Frontal cortex (tissue), 4 donors: Measurements from ENCODE around the gene PIK3R6. TPM values are rescaled to one million over a fixed set of nuclear protein-coding genes. Genes with fewer than 3 reads are reported as not detected.

Source experiments
- DNase-seq, 2 donors: peaks; one replicate each; pipeline ENCODE4 v3.0.0; 2012; ENCODE audit warnings: low spot score in 2 of 2
- FAIRE-seq: peaks from 2 replicates; lab custom pipeline; 2012; peaks lifted over from hg19 to GRCh38; lab: Jason Lieb, UNC
- total RNA-seq: library from RNA; depleted of rRNA; stranded (reverse); fragments of >200 nt; gene quantifications from one replicate; pipeline ENCODE4 v1.2.3, GENCODE V29; 2014
- donor health status: control.
- donor health status: control.
- donor health status: control.

The PIK3R6 gene, protein sequence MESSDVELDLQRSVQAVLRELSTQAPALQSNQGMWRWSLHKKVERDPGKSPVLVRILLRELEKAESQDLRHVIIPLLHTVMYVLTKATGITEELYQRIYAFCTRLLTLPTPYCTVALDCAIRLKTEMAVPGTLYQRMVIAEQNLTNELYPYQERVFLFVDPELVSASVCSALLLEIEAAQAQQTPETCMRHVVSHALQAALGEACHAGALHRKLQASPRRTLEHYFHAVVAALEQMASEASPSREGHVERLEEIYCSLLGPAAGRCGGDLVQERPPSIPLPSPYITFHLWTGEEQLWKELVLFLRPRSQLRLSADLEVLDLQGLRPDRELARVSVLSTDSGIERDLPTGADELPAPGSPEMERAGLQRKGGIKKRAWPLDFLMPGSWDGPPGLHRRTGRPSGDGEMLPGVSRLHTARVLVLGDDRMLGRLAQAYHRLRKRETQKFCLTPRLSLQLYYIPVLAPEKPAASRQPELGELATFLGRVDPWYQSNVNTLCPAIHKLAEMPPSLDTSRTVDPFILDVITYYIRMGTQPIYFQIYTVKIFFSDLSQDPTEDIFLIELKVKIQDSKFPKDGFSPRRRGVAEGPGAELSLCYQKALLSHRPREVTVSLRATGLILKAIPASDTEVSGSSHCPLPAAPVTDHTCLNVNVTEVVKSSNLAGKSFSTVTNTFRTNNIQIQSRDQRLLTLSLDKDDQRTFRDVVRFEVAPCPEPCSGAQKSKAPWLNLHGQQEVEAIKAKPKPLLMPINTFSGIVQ
- total RNA-seq = under 0.01 TPM

DNA sequence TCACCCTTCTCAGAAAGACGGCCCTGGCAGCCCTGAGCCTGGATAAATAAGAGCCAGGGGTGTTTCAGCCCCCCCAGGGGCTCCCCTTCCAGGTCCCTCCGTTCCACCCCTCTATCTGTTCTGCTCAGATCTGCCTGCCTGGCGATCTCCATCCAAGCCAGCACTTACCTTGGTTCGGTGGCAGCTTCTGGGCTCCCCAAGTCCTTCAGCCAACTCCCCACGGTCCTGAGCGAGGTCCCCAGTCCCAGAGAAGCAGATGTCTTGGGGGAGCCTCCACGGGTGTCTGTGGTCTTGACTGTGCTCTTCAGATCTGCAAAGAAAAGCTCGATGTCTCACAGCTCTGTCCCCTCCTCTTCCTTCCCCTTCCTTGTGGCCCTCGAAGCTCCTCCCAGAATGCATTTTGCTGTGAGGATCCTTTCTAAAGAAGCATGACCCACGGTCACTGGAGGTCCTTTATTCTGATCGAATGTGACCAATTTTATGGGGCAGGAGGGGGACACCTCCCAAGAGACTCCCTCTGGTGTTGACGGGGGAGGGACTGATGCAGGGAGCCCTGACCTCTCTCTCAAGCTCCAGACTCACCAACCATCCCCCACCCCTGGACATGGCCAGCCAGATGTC, at the start of gene PIK3R6:
Gene PIK3R6, minus strand, starts transcription at position 314 of the 621 bp plus-strand sequence. CDS start 17,880 bp downstream, outside the sequence.
- FAIRE-seq = no peak
- no peak for DNase-seq

DNA sequence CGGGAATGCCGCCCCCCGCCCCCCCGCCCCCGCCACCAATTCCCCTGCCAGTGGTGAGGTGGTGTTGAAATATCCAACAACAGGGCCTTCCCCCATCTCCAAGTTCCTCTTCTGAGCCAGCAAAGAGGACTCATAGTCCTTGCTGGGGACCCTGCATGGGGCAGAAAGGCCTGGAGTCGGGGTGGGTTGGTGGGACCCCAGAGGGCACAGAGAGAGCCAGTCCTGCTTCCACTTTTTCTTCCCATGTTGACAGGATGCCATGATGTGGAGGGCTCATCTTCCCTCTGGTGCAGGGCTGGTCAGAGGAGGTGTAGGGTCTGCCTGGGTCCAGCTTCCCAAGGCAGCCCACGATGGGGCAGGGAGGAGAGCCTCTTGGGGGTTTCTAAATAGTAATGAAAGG, 49.0 kb upstream of the PIK3R6 start:
- DNase-seq (no peak), FAIRE-seq (no peak)

DNA sequence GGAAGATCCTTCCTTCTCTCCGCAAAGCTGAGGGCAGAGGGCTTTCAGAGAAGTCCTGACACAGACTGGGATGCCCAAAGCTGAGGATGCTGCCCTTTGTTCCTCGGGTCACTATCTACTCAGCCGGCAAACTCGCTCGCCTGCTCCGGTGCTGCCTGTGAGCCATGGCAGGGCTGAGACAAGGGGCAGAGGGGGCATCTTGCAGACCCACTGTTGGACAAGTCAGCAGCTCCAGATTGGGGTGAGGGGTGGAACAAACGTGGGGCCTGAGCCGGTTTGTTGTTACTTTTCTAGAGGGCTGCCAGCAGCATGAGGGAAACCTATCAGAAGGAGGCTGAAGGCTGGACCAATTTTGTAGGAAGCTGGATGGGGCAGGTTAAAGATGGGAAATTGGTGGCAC, 47.1 kb upstream of the PIK3R6 start:
- FAIRE-seq (no peak), DNase-seq (no peak)

DNA sequence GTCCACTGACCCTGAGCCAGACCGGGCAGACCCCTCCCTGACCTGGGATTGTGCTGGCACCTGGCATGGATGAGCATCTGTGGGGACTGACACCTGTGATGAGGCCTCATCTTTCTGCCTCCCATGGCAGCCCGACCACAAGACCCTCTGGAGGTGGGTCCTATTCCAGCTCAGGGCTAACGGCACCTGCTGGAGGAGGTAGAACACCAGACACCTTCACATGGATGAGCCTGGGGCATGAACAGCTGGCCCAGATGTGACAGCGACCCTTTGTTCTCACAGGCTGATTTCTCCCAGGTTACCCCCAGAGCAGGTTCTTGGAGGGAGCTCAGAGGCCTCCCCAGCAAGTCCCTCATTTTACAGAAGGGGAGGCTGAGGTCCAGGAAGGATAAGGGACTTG, 46.4 kb upstream of the PIK3R6 start:
- FAIRE-seq (no peak), DNase-seq (no peak)

DNA sequence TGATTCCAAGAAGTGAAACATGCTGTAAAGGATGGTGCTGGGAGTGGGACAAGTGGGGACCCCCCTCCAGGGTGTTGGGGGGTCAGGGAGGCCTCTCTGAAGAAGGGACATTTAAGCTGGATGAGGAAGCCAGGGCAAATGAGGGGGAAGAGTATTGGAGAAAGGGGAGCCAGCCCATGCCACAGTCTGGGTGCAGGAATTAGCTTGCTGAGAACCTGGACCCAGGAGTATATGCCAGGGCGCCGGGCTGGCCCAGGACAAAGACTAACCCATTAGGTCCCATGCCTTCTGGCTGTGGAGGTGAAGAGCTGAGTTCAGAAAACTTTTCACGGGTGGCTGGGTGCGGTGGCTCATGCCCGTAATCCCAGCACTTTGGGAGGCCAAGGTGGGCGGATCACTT, 45.6 kb upstream of the PIK3R6 start:
- FAIRE-seq (no peak), DNase-seq (no peak)

DNA sequence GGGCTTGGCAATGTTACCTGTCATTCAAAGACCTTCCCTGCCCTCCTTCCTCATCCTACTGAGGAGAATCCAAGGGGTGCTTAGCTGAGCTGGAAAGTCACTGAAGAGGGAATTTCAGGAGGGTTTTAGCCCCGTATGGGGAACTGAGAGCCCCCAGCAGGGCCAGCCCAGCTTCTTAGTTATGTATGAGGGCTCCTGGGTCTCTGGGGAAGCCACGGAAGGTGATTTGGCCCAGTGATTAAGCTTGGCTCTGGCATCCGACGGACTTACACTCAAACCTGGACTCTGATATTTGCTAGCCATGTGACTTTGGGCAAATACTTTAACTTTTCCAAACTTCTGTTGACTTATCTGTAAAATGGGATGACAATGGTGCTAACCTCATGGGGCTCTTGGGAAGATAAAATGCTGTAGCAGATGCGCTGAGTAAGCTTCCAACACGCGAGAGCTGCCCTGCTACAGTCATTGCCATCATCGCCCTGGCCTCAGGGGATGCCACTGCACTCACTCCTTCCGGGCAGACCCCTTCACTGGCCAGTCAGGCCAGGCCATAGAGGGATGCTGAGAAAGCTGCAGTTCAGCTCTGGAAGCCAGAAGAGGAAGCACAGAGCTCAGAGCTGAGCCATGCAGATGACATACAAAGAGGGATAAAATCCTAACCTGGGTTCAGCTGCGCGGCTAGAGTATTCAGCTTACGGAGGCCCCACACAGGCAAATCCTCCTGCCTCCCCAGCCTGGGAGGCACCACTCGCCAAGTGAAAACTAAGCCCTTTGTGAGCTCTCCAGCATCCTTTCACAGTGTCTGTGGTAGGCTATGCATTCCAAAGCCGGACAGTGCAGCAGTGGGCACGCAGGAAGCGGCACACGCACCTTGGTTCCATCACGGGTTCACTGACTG, 44.9 kb upstream of the PIK3R6 start:
- DNase-seq (no peak), FAIRE-seq (no peak)

DNA sequence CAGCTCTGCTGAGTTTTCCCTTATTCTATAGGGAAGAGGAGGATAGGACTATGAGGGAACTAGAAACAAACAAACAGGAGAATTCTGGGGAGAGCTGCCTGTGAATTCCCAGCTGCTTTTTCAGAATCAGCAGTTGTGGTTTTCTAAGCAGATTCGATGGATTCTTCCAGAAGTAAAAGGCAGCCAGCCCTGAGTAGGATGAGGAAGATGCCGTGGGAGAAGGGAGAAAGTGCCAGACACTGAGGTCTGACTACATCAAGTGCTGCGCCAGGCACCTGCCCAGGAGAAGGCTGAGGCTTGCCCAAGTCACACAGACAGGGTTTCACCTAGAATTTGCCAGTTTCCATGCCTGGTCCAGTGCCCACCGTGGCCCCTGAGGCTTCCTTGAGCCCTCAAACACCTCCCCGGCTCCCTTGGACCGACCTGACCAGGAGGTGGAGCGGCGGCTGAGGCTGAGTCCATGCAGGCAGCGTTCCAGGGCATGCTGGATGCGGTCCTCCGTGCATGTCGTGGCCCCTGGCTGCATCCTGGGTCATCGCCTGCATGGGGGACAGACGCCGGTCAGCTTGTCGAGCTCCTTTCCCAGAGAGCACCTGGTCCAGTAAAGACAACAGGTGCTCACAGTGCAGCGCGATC, 43.6 kb upstream of the PIK3R6 start:
- no peak for FAIRE-seq
- DNase-seq = no peak

DNA sequence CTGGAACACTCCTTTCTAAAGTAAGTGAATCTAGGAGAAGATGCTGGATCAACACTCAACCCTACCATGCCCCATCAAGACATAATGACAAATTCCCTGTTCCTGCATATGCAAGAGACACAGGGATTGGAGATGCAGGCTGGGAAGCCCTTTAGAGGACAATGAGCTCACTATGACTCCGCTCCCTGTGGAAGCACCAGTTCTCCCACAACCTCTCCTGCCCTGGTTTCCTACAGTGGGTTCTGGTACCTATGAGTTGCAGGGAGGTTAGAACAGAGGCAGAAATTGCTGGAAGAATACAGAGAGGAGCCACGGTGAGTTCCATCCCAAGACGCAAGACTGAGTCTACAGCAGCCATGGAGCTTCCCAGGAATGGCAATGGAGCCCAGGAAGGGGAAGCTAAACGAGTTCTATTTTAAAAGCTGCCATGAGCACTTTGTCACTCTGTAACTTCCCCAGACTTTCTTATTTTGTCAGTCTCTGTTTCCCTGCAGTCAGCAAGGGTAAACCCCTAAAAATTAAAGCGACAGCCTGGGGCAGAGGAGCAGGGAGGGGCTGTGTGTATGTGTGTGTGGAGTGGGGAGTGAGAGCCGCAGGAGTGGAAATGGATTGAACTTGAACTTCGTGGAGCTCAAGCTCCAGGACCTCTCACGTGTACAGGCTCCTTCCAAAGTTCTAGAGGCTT, 42.3 kb upstream of the PIK3R6 start:
- FAIRE-seq = no peak

DNA sequence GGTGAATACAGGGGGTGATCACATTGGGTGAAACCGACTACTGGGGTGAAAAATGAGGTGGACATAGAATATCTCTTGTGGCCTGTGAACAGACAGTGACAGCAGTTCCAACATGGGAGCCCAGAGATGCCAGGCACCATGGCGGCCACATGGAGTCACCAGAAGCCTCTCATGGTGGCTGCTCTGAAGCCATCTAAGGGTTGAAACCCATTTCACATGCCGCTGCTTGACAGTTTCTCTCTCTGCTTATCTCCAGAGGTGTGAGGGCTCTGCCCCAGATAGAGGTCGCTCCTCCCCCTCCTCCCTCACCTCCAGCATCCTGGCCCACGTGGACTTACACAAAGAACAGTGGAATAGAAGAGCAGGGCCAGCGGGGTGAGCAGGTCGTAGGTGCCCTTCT, 37.9 kb upstream of the PIK3R6 start:
- DNase-seq (no peak), FAIRE-seq (no peak)

More for the DNA sequence above, 42.3 kb upstream of the PIK3R6 start:
- no peak for DNase-seq

DNA sequence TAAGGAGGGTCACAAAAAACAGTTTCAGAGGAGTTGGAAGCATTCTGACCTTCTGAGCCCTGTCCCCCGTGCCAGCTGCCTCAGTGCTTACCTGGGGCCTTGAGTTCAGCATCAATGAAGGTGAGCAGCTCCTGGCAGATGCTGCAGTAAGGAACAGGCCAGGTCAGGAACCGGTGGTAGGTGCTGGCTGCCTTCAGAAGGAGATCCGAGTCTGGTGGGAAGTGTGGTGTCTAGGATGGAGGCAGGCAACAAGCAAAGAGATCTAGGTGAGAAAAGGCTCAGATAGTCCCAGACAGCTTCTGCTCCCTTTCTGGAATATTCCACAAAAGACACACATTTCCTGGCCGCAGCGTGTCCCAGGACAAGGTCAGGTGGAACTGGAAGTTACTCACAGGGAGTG, 37.2 kb upstream of the PIK3R6 start:
- no peak for FAIRE-seq
- DNase-seq = no peak

DNA sequence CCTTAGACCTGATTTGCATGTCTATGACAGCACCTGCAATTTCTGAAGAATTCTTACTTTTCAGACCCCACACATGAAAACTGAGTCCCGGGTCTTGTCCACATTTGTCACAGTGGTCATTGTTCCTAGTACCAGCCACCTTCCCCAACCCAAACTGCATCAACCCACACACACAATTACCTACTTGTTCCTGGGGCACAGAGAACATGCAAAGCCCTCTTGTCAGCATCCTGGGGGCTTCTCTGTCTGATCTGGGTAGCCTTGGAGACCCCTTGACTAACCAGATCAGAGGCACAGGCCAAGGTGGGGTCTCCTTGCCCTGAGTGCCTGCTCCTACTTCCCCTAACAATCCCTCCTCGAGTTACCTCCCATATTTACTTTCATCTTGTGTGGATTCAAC, 36.7 kb upstream of the PIK3R6 start:
- FAIRE-seq (no peak), DNase-seq (no peak)

DNA sequence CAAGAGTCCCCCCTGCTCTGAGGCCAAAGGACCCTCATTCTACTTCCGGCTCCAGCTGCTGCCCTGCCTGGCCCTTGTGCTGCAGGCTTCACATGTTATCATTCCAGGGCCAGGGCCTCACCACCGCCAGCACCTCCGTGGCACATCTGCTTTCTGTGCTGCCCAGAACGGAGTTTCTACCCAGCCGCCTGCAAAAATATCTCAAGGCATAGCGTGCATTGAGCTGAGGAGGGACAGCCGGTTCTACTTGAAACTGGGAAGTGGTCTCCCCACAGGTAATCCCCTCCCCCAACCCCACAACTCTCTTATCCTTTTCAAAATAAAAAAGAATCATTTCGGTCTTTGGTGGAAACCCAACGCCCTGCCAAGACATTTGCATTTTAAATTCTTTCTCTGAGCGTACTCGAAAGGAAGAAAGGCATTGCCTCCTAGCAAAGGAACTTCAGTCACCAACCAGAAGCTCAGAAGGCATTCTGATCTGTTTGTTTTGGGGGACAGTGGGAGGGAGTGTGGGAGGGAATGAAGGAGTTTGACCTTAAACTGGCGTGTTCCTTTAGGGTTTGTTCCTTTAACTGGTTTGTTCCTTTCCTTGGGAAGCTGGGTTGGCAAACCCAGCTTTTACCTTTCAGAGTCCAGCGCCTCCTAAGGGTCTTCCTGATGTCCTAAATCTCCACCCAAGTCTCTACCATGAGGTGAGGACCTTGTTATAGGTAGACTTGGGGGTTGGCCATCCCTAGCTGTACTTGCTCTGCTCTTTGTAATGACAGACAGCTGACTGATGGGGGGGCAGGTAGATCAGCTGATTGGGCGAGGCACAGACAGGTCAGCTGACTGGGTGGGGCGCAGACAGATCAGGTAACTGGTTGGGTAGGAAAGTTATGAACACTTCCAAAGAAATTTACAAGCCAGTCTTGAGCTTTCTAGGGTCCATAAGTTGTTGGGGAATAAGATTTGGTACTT, 33.4 kb upstream of the PIK3R6 start:
- DNase-seq (no peak), FAIRE-seq (no peak)

DNA sequence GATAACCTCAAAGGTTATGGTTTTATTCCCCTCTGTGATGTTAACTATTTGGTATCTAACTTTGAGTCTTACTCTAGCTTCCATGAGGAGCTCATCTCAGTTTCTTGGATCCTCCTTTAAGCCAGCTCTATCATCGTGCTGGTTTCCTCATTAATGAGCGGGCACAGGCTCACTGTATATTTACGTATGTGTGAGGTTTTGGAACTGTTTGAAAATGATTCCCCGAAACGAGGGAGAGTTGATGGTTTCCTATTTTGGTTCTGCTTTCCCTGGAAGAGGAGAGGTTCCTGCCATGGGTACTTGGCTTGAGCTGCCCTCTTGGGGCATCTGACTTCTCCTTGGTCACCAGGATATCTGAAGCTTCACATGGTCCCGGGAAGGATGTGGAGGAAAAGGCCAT, 32.7 kb upstream of the PIK3R6 start:
- DNase-seq (no peak), FAIRE-seq (no peak)

DNA sequence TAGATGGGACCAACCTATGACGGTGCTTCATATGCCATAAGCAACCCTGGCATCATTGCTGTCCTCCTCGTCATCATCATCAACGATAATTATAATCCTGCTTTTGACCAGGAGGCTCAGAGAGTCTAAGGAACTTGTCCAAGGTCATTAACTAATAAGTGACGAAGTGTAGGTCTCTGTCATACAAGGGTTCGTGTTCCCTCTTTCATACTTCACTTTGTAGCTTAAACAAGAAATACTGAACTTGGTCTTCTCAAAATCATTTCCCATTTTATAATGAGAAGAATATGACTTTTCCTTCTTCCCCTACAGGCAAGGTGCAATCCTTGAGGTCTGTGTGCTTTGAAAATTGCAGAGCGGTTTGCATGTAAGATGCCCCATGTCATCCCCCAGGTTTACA, 31.2 kb upstream of the PIK3R6 start:
- FAIRE-seq (no peak), DNase-seq (no peak)

DNA sequence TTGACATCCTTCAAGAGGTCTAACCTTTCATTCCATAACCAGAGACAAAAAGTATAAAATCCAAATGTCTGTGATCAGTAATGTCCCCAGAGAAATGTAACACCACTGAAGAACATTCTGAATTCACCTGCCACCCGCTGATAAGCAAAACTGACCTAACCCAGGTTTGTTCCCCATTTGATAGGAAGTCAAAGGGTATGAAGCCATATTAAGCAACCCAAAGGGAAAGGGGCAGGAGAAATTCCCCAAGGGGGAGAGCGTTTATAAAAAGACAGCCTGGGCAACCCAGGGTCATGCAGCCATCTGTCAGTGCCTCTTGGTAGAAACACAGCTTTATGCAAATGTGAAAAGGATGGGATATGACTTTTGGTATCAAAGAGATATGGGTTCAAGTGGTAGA, 30.7 kb upstream of the PIK3R6 start:
- DNase-seq (no peak), FAIRE-seq (no peak)

DNA sequence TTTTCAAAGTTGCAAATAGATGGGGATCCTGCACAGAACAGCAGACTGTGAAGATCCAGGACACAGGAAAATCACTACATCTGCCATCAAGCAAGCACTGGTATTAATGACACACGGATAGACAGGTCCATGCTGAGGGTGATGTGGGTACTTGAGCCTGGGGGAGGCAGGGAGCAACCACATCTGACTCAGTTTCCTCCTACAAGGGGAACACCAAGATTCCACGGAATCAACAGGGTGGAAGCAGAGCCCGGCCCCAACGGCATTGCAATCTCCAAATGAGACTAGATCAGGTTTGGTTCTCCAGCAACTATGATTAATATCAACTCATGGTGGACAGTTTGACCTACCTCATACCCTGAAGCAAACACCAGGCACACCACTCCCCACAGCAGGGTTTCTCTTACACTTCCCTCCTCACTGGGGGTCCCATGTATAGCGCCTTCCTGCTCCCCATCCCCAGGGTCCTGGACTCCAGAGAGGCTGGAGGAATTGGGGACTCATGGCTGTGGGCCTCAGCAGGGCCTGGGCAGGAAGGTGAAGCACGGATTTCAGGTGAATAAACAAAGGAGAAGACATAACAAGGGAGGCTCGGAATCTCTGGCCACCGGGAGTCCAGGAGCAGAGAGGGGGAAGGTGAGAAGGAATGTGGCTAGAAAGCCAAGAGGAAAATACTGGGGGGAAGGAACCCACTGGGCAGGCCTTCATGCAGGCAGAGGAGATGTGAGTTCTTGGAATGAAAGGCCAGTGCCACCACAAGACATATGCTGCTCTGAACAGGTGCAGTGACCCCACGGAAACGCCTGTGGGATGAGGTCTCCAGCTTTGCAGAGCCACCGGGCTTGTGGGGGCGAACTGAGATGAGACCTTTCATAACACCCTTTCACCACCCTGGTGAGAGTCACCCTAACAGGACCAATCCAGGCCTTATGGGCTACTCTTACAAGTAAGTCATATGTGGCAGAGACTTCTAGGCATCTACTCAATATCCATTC, 29.5 kb upstream of the PIK3R6 start:
- no peak for DNase-seq

DNA sequence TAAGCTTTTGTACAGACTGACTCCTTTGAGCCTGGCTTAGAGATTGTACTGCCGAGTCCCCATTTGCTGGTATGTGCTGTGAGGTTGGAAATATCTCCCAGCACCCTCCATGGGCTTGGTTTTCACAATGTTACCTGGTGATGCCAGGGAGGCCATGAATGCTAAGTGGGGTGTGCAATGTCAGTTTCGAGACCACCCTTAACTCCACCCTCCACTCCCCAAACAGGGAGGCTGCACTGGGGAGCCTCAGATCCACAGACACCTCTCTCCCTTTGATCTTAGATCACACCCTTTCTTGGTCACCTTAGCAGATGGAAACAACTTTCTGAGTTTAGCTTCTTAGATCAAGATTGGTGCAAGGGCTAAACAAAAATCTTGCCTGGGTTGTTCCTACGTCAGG, 28.6 kb upstream of the PIK3R6 start:
- DNase-seq (no peak), FAIRE-seq (no peak)

More for the DNA sequence above, 29.5 kb upstream of the PIK3R6 start:
- FAIRE-seq = no peak
